Stimulated activated CD8-positive, alpha-beta memory T cell treated with anti-CD3 and anti-CD28 coated beads, Interleukin-2, amount 100 ng/mL, for 1 hour (primary cell): ENCODE measurements around the gene SKI.
A peak's percentile ranks its signal among the peaks of the same experiment; 100 is the strongest.

ENCODE experiments used
- DNase-seq, 2 donors: peaks; one replicate each; pipeline ENCODE4 v3.0.0-alpha.2; 2020; ENCODE audit warnings: low read depth in 2 of 2

SKI gene

GRCh38 chr1:2209400-2210083, 18.6 kb upstream of the SKI start:
- DNase-seq, result no peak

GRCh38 chr1:2210084-2210653, 17.9 kb upstream of the SKI start:
- DNase-seq, result no peak

GRCh38 chr1:2210786-2211185, 17.3 kb upstream of the SKI start:
- no peak for DNase-seq

GRCh38 chr1:2212274-2212531, 15.9 kb upstream of the SKI start:
- DNase-seq, result no peak

GRCh38 chr1:2212532-2213491, 15.3 kb upstream of the SKI start:
- no peak for DNase-seq

GRCh38 chr1:2213576-2214505, 14.3 kb upstream of the SKI start:
- DNase-seq, result no peak

GRCh38 chr1:2214541-2215241, 13.4 kb upstream of the SKI start:
- DNase-seq, result no peak

GRCh38 chr1:2215329-2215728, 12.8 kb upstream of the SKI start:
- DNase-seq, result no peak

GRCh38 chr1:2215909-2216766, 12.0 kb upstream of the SKI start:
- no peak for DNase-seq

- no peak for DNase-seq
Measured at GRCh38 chr1:2216767-2217058, 11.4 kb upstream of the SKI start.

- no peak for DNase-seq
Measured at GRCh38 chr1:2221271-2221670, 6.8 kb upstream of the SKI start.

- no peak for DNase-seq
Measured at GRCh38 chr1:2224170-2224584, 3.9 kb upstream of the SKI start.

- no peak for DNase-seq
Measured at GRCh38 chr1:2224631-2225428, 3.3 kb upstream of the SKI start.

- no peak for DNase-seq
Measured at GRCh38 chr1:2226525-2227345, 1.4 kb upstream of the SKI start.

GRCh38 chr1:2227346-2228156, 568 bp upstream of the SKI start:
- DNase-seq, result peak; percentile 88

GRCh38 chr1:2228694-2229036, 546 bp downstream of the SKI start:
- DNase-seq, result no peak

GRCh38 chr1:2229037-2229864, 1.1 kb downstream of the SKI start:
- no peak for DNase-seq
